ENCODE measurements around the gene ENG. TPM values are rescaled to one million over a fixed set of nuclear protein-coding genes. Genes with fewer than 3 reads are reported as not detected.
A peak's percentile ranks its signal among the peaks of the same experiment; 100 is the strongest.
"Not testable (repeated sequence)": the region's sequence is repeated elsewhere in the genome, so short reads cannot be mapped to it uniquely, and the experiment has no call there.

Gene ENG
- total RNA-seq, 1 experiment from 2014 or later = 47.5 TPM

DNA sequence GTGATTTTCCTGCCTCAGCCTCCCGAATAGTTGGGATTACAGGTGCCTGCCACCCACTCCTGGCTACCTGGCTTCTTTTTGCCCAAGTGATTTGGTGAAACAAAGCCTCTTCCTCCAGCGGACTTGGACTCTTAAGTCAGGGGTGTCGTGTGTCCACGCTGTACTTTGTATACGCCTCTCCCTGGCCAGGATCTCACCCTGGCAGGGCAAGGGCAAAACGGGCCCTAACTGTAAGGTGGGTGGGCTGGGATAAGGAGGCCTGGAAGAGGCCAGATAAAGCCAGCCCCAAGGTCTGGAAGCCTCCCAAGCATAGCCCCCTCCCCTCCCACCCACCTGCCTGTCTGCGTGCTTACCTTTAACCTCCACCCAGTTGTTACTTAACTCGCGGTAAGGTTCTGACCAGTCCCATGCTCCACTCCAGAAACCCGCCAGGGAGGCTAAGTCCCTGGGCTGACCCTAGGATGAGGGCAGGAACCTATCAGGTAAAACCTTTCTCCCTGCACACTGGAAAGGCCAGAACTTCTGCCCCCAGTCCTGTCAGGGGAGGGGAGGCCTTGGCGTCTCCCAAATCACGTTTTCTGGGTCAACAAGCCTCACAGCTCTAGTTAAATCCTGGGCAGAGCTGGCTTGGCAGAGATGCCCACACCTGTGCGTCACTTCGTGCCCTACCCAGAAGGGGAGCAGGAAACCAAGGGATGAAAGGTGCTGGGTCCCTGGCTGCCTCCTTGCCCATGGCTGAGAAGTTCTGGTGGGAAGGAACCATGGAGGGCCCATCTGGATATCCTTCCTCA lies 60.3 kb downstream of the ENG start:
- no peak for DNase-seq (ENCODE audit: low read depth)

DNA sequence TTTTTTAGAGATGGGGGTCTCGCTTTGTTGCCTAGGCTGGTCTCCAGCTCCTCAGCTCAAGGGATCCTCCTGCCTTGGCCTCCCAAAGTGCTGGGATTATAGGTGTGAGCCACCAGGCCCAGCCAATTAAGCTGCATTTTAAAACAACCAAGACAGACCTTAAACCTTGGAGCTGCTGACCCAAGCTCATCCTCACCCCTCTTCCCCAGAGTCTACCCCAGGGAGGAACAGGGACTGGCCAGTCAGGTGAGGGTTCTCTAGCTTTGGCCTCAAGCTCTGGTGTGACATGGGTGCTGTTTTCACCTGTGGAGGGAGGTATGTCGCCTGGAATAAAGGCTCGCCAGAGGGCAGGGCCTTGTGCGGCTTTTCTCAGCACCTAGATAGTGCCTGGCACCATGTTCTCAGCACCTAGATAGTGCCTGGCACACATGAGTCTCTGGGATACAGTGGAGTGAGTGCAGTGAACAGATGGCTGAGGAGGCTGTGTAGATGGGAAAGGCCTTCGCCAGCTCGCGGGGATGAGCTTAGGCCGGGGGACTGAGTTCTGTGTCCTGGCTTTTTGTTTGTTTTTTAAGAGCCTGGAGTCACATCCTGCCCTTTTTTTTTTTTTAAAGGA lies 61.3 kb downstream of the ENG start:
- DNase-seq (ENCODE audit: low read depth) = peak; percentile 59

DNA sequence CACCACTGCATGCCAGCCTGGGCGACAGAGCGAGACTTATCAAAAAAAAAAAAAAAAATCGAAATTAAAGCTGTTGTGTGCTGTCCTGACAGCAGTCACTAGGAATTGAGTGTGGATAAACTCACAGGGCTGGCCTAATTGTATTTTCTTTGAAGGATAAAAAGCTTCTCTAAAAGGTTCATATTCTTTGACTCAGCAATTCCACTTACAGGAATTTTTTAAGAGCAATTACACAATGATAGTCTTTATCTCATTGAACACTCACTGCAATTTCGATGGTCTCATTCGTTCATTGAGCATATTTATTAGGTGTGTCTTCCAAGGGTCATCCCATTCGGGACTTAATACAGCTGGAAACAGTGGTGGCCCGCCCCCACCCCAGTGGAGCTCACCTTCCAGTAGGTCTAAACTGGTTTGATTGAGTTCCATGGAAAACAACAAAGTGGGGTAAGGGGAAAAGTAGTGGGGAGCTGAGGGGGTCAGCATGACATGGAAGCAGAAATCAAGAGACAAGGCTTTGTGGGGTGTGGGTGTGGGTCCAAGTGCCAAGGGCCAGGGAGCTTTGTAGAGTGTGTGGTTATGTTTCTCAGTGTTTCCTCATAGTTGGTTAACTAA lies 61.9 kb downstream of the ENG start:
- no peak for DNase-seq (ENCODE audit: low read depth)

DNA sequence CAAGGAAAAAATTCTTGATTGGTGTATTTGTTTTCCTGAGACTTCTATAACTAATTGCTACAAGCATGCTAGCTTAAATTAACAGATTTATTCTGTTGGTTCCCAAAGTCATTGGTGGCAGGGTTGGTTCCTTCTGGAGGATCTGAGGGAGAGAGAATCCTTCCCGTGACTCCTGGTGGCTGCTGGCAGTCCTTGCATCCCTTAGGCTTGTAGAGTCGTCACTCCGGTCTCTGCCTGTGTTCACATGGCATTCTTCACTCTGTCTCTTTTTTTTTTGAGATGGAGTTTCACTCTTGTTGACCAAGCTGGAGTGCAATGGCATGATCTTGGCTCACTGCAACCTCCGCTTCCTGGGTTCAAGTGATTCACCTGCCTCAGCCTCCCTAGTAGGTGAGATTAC lies 63.4 kb downstream of the ENG start:
- DNase-seq (ENCODE audit: low read depth) = no peak

DNA sequence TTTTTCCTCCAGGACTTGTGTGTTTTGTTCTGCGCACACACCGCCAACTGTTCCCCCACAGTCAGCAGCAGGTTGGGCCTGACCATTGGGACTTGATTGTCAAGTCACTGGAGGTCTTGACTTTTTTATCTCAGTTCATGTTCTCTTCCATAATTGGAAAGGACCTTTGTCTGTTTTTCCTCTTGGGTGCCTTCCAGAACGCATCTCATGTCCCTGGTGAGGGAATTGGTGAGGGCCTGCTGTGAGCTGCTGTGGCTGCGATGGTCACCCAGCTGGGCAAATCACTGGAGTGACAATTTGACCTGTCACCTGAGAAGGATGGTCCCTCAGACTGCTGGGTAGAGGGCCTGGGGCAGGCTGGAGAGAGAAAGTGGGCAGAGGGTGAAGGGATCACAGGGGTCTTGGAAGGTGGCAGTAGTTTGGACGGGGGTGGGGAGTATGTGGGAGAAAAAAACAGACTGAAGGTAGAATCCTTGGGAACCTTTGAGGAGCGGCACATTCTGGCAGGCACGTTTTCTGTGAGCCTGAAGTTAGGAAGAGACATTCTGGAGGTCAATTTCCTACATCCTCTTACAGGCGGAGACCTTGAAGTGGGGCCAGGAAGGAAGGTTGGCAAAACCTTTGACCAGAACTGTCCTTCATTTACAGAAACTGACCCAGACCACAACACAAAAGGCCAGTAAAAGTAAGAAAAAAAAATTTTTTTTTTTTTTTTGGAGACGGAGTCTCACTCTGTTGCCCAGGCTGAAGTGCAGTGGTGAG lies 64.2 kb downstream of the ENG start:
- DNase-seq (ENCODE audit: low read depth) = no peak

DNA sequence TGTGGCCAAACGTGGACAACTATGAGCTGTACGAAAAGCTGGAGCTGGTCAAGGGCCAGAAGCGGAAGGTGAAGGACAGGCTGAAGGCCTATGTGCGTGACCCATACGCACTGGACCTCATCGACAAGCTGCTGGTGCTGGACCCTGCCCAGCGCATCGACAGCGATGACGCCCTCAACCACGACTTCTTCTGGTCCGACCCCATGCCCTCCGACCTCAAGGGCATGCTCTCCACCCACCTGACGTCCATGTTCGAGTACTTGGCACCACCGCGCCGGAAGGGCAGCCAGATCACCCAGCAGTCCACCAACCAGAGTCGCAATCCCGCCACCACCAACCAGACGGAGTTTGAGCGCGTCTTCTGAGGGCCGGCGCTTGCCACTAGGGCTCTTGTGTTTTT lies 65.3 kb downstream of the ENG start:
- DNase-seq (ENCODE audit: low read depth) = no peak

DNA sequence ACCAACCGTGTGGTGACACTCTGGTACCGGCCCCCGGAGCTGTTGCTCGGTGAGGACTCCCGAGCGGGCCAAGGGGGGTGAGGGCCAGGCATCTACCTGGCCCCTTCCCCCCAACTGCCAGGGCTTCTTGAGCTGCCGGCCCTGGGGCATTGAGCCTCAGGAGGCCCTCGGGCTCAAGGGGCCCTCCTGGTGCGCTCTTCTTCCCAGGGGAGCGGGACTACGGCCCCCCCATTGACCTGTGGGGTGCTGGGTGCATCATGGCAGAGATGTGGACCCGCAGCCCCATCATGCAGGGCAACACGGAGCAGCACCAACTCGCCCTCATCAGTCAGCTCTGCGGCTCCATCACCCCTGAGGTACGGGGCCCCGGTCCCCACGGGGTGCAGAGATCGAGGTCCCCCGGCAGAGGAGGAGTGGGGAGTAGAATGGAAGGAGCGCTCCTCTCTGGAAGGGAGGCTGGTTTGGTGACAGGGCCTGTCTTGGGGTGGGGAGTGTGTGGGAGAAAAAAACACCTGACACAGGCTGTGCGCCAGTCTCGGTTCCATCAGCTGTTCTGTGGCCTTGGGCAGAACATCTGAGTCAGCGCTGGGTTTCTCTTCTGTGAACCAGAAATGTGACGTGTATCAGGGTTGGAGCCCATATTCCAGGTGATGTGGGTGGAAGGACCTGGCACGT lies 66.0 kb downstream of the ENG start:
- no peak for DNase-seq (ENCODE audit: low read depth)

DNA sequence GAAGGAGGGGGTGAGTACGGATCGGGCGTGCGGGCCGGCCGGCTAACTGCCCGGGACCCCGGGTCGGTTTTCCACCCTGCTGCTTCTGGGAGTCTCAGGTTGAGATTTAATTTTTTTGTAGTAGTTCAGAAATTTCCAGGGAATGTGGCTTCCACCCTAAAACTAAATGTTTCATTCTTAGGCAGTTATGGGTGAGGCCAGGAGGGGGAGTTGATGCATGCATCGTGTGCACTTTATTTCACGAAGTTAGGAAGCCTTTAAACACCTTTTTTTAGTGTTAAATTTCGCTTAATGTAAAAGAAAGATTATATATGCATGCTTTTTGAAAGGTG lies 67.7 kb downstream of the ENG start:
- DNase-seq (ENCODE audit: low read depth) = no peak

DNA sequence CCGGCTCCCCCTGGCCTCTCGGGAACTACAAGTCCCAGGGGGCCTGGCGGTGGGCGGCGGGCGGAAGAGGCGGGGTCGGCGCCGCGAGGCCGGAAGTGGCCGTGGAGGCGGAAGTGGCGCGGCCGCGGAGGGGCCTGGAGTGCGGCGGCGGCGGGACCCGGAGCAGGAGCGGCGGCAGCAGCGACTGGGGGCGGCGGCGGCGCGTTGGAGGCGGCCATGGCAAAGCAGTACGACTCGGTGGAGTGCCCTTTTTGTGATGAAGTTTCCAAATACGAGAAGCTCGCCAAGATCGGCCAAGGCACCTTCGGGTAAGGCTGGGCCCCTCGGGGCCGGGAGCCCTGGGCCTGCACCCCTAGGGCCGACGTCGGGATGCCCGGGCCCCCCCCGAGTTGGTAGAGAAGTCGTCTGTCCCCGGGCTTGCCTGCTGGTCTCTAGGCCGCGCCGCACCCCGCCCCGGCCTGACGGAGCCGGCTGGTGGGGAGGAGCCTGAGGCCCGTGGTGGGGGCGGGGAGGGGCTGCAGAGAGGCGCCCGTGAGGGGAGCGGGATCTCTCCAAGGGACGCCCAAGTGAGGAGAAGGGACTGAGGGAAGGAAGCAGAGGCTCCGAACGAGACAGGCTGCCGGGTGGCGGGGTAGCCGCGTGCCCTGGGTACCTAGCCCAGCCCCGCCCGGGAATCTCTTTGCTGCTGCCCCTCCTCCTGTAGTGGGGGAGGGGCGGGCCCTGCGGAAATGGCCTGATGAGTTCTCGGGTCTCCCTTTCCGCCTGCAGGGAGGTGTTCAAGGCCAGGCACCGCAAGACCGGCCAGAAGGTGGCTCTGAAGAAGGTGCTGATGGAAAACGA lies 68.3 kb downstream of the ENG start, which contains the start of gene CDK9:
Gene CDK9 (plus strand): TSS at position 102 of the 840 bp plus-strand sequence. CDS start 115 bp downstream, at position 217.
- DNase-seq (ENCODE audit: low read depth) = peak; percentile 84

DNA sequence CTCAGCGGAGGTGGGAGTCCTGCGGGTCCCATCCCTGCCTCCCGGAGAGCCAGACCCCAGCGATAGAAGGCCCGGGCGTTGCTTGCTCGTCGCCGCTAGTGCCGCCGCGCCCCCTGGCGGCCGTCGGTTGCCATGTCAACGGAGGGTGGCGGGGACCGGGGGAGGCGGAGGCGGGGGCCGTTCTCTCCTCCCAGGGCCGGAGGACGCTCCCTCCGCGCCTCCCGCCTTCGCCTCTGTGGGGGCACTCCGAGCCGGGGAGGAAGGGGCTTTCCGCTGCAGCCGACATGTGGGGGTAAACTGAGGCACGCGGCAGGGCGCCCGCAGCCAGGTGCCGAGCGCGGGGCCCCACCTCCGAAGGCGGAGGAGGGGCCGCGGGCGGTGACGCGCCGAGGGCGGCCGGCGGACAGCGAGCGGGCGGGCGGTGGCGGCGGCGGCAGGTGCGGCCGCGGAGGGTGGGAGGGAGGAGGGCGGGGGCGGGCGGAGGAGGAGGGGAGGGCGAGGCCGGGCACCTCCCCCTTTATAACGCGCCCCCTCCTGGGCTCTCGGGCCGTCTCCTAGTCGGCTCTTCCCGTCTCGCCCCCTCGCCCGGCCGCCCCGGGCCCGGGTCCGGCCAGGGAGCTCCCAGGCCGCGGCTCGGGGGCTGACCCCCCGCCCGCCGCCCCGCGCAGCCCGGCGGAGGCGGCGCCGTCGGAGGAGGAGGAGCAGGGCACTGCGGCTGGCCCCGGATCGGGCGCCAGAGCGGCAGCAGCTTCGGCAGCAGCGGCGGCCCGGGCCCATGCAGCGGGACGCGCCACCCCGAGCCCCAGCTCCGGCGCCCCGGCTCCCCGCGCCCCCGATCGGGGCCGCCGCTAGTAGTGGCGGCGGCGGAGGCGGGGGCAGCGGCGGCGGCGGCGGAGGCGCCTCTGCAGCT lies 69.2 kb downstream of the ENG start:
- peak; percentile 72 for DNase-seq (ENCODE audit: low read depth)

DNA sequence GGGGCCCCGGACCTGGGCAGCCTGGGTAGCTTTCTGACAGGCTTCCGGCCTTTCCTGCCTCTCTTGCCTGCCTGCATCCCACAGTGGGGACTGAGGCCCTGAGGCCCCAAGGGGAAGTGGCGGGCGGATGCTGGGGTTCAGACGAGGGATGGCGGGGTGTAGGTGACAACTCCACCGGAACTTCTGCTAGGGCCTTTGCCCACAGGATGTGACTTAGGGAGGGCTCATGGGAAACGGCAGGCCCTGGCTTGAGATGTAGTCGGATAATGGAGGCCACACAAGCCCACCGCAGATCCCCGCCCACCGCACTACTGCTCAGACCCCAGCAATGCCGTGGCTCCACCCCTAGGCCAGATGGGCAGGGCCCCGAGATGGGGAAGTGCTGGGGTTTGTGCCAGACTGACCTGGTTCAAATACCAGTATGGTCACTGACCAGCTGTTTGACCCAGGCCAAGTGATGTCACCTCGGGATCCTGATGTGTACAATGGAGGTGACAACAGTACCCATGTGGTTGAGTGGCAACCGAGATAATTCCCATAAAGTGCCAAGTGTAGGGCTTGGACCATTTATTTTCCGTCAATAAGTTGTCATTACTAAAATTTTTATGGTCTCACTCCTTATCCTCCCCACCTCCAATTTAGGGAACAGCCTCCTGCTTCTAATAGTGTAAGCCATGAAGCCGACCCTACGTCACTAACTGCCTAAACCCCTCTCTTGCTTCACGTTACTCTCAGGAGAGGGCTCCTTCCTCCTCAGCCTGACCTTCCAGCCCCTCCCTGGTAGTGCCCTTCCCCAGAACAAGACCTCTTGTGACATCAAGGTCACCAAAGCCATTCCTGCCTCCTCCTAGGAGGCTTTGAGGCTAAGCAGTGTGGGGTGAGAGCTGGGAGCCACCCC lies 71.1 kb downstream of the ENG start:
- no peak for DNase-seq (ENCODE audit: low read depth)

DNA sequence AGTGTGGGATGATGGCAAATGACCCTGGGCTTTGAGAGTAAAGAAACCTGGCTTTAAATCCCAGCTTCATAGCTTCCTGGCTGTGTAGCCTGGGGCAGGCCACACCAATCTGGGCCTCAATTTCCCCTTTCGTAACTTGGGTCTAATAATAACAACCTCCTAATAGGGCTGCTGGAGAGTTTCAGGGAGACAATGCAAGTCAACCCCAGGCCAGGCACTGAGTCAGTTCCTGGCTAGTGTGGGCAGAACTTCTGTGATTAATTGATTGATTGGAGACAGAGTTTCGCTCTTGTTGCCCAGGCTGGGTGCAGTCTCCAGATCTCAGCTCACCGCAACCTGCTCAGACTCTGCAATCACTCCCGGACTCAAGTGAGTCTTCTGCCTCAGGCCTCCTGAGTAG lies 72.7 kb downstream of the ENG start:
- DNase-seq (ENCODE audit: low read depth) = no peak

DNA sequence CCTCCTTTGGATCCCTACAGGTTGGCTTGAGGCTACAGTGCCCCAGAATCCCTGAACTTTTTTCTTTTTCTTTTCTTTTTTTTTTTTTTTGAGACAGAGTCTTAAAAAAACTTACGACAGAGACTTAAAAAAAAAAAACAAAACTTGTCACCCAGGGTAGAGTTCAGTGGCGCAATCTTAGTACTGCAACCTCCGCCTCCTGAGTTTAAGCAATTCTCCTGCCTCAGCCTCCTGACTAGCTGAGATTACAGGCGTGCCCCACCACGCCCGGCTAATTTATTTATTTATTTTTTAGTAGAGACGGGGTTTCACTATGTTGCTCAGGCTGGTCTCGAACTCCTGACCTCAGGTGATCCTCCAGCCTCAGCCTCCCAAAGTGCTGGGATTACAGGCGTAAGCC lies 73.5 kb downstream of the ENG start:
- not testable (repeated sequence) for DNase-seq (ENCODE audit: low read depth)

DNA sequence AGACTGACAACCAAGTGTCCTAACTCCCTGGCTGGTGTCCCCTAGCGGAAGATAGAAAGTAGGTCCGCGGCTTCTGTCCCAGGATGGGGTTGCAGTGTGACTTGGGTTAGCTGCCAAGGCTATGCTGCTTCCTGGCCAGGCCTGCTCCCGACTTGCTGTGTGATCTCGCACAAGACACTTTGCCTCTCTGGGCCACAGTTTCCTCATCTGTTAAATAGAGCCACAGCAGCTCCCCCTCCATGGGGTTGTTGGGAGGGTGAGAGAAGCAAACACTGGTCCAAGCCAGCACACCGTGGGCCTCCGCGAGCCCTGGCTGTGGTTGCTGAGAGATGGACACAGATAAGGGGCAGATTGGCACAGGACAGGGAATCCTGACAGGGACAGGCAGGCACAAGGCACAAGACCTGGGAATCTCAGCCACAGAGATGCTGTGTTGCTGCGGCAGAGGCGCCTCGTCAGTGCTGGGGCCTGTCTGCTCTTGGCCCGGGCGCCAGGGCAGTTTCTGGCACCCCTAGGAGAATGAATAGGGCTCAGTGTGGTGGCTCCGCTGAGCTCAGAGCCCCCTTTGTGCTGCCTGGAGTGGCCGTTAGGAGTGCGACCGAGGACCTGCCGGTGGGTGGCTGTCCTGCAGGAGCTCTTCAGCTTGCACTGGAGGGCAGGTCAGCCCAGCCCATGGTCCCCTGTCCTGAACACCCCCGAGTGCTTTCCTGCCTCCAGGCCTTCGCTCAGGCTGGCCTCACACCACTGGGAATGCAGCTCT lies 74.2 kb downstream of the ENG start:
- no peak for DNase-seq (ENCODE audit: low read depth)

DNA sequence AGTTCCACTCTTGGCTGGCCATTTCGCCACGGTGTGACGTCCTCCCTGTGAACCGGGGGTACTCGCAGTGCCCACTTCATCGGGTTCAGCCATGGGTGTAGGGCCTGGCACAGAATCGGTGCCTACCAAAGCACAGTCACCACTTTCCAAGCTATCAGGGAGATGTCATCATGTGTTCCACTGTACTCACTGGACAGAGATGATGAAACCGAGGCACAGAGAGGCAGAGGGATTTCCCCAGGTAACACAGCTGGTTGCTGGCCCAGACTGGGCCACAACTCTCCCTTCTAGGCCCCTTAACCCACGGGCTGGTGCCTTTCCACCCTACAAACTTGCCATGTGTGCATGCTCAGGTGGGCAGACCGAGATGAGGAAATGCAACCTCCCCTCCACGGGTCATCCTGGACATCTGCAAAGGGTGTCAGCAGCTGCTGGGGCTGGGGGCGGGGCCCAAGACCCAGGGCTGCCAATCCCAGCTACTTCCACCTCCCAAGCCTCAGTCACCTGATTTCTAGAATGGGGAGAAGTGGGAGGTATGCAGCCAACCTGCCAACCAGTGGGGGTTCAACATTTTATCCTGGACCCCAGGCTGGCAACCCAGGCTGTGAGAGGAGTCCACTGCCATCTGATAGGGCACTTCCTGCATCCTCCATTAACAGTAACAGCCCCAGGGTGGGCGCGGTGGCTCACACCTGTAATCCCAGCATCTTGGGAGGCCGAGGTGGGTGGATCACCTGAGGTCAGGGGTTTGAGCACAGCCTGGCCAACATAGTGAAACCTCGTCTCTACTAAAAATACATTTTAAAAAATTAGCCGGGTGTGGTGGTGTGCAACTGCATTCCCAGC lies 75.1 kb downstream of the ENG start:
- no peak for DNase-seq (ENCODE audit: low read depth)

DNA sequence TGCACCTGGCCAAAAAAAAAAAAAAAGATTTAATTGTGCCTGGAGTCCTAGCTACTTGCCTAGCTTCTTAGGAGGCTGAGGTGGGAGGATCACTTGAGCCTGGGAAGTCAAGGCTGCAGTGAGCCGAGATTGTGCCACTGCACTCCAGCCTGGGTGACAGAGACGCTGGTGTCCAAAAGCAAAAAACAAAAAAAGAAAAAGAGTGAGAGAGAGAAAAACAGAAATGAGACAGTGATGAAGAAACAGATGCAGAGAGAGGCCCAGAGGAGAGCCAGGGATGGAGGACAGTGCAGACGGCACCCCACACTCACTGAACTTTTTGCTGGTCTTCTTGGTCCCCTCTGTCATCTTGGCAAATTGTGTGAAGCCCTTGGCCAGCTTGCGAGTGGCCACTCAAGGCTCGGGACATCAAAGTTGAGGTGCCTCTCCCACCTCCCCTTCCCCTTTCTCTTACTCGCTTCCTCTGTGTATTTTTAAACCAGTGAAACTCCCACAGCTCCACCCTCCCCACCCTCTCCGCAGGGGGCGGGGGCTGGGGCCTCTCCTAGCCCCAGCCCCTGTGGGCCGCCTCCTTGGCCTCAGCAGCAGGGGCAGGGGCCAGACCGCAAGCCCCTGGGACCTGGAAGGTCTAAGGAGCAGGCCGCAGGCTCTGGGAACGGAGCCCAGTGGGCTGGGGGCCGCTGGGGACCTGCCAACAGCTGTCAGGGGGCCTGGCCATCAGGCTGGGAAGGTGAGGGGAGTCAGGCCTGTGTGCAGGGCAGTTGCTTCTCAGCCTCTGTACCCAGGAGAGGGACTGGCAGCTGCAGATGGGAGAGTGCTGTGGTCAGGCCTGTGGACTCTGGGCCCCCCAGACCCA lies 76.0 kb downstream of the ENG start, which contains the start of gene SH2D3C:
Gene SH2D3C (minus strand): TSS at position 387 of the 856 bp plus-strand sequence. CDS start 39 bp downstream, at position 348.
- DNase-seq (ENCODE audit: low read depth) = no peak

All from LHCN-M2 (cell line).